Activated naive CD8-positive, alpha-beta T cell treated with anti-CD3 and anti-CD28 coated beads, Interleukin-2, amount 50 U/mL, for 16 hours (primary cell): ENCODE data around the gene DDRGK1.
"Not testable (repeated sequence)": the region's sequence is repeated elsewhere in the genome, so short reads cannot be mapped to it uniquely, and the experiment has no call there.

Source experiments
- DNase-seq: peaks from one replicate; pipeline ENCODE4 v3.0.0-alpha.2; 2020; ENCODE audit warnings: low read depth, low spot score

The DDRGK1 gene

GRCh38 chr20:3165473-3166337 is 38.8 kb downstream of the DDRGK1 start:
- no peak for DNase-seq

GRCh38 chr20:3164763-3165410 is 39.6 kb downstream of the DDRGK1 start:
- no peak for DNase-seq

- no peak for DNase-seq
Observed at GRCh38 chr20:3164043-3164762, 40.3 kb downstream of the DDRGK1 start.

GRCh38 chr20:3163099-3164042 is 41.1 kb downstream of the DDRGK1 start:
- no peak for DNase-seq

GRCh38 chr20:3162080-3162611 is 42.3 kb downstream of the DDRGK1 start:
- no peak for DNase-seq

GRCh38 chr20:3161316-3162079 is 43.0 kb downstream of the DDRGK1 start:
- no peak for DNase-seq

GRCh38 chr20:3160418-3160817 is 44.1 kb downstream of the DDRGK1 start:
- DNase-seq, result no peak

GRCh38 chr20:3158968-3159431 is 45.5 kb downstream of the DDRGK1 start:
- DNase-seq, result no peak

GRCh38 chr20:3157817-3158216 is 46.7 kb downstream of the DDRGK1 start:
- DNase-seq, result no peak

- DNase-seq, result no peak
Observed at GRCh38 chr20:3156811-3157619, 47.5 kb downstream of the DDRGK1 start.

GRCh38 chr20:3152057-3152644 is 52.3 kb downstream of the DDRGK1 start:
- DNase-seq, result not testable (repeated sequence)

- no peak for DNase-seq
Observed at GRCh38 chr20:3150908-3151307, 53.6 kb downstream of the DDRGK1 start.

- DNase-seq, result no peak
Observed at GRCh38 chr20:3146732-3147341, 57.6 kb downstream of the DDRGK1 start.

- no peak for DNase-seq
Observed at GRCh38 chr20:3141757-3142156, 62.7 kb downstream of the DDRGK1 start.
